PC-9 (cell line): ENCODE results near the gene FAM120B. TPM values are rescaled to one million over a fixed set of nuclear protein-coding genes. Genes with fewer than 3 reads are reported as not detected.

Source experiments
- BruUV-seq: library from RNA; stranded (reverse); fragments of 400-500 nt; replicated peaks from 2 replicates; lab custom pipeline; 2021; lab: Mats Ljungman, UMichigan
- CTCF ChIA-PET: fragments of 300-600 bp; sonication (Branson Sonifier 250); formaldehyde crosslinking; loops from one replicate; lab custom pipeline; 2022; ENCODE audit warnings: antibody characterized with exemption; lab: Charles Lee
- POLR2A ChIA-PET: fragments of 300-600 bp; sonication (Branson Sonifier 250); formaldehyde crosslinking; loops from one replicate; lab custom pipeline; 2022; ENCODE audit warnings: antibody characterized with exemption; ENCODE audit not compliant: unreplicated experiment; lab: Charles Lee
- DNase-seq, 2 experiments: peaks; one replicate each; pipeline versions ENCODE4 v3.0.0 to v3.0.0-alpha.2; 2015 to 2022; ENCODE audit warnings: mixed read lengths in 1 of 2
- H2AFZ ChIP-seq: fragments of 200-600 bp; sonication (generic); 2 replicates; pipeline ENCODE4 v1.8.1; 2017; ENCODE audit warnings: antibody characterized with exemption
- H3F3A ChIP-seq: fragments of 200-600 bp; sonication (generic); 2 replicates; pipeline ENCODE4 v1.8.1; 2017; ENCODE audit warnings: antibody characterized with exemption, mild to moderate bottlenecking, low read depth; ENCODE audit not compliant: insufficient read depth
- H3K27ac ChIP-seq: fragments of 200-600 bp; sonication (generic); 2 replicates; pipeline ENCODE4 v1.6.1; 2016; ENCODE audit warnings: mixed run types
- H3K27me3 ChIP-seq: fragments of 200-600 bp; sonication (generic); 2 replicates; pipeline ENCODE4 v1.6.1; 2016; ENCODE audit warnings: low read depth, mixed run types; ENCODE audit not compliant: insufficient read depth
- H3K36me3 ChIP-seq: fragments of 200-600 bp; sonication (generic); 2 replicates; pipeline ENCODE4 v1.6.1; 2016; ENCODE audit warnings: low read depth, mixed run types
- H3K4me1 ChIP-seq: fragments of 200-600 bp; sonication (generic); replicated peaks from 2 replicates; pipeline ENCODE4 v1.6.1; 2016; ENCODE audit warnings: mixed run types; ENCODE audit not compliant: insufficient read depth
- H3K4me2 ChIP-seq: fragments of 200-600 bp; sonication (generic); 2 replicates; pipeline ENCODE4 v1.6.1; 2017; ENCODE audit warnings: mixed run types
- H3K4me3 ChIP-seq: fragments of 200-600 bp; sonication (generic); 2 replicates; pipeline ENCODE4 v1.6.1; 2016; ENCODE audit warnings: mixed run types
- H3K79me2 ChIP-seq: fragments of 200-600 bp; sonication (generic); 2 replicates; pipeline ENCODE4 v1.6.1; 2017; ENCODE audit warnings: low read depth, mixed run types
- H3K9me2 ChIP-seq: fragments of 200-600 bp; sonication (generic); 2 replicates; pipeline ENCODE4 v1.8.1; 2017; ENCODE audit warnings: mild to moderate bottlenecking; ENCODE audit not compliant: insufficient read depth
- H3K9me3 ChIP-seq: fragments of 200-600 bp; sonication (generic); 2 replicates; pipeline ENCODE4 v1.8.1; 2016; ENCODE audit warnings: low read depth; ENCODE audit not compliant: insufficient read depth
- H4K20me1 ChIP-seq: fragments of 200-600 bp; sonication (generic); 2 replicates; pipeline ENCODE4 v1.8.1; 2017; ENCODE audit not compliant: insufficient read depth
- EZH2 ChIP-seq: fragments of 200-600 bp; sonication (generic); IDR thresholded peaks from 2 replicates; pipeline ENCODE4 v1.8.0; 2017; ENCODE audit warnings: antibody characterized with exemption, low read depth
- intact Hi-C: fragments of 100-400 bp; cut with micrococcal nuclease; formaldehyde crosslinking; loops from one replicate; pipeline ENCODE4 v1.10.0; 2022; ENCODE audit not compliant: unreplicated experiment
- total RNA-seq: library from RNA; stranded (reverse); gene quantifications from 2 replicates; pipeline ENCODE4 v1.2.3, GENCODE V29; 2021
- TF ChIP-seq, protein P1 (sequence below): fragments of 200-600 bp; sonication (generic); conservative IDR thresholded peaks from 2 replicates; pipeline ENCODE4 v1.6.1; 2017; ENCODE audit warnings: mixed run types, antibody characterized with exemption, mild to moderate bottlenecking, moderate library complexity

Gene FAM120B
- total RNA-seq, 1 experiment from 2014 or later: 14.3 TPM

DNA sequence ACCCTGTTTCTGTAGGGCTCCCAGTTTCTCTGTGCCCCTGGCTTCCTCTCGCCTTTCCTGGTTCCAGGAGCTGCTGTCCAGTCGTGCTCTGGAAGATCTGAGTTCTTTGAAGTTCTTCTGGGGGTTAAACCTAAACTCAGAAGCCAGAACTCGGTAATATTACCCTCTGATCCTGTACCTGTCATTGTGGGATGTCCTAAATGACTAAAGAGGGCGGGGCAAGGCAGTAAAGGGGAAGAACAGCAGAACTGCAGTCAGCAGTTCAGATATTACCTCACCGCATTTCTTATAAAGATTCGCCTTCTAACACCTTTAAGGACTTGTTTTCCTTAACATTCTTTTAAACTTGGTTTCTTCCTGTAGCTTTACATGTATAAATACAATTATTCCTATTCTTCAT is 63.9 kb downstream of the FAM120B start:
- DNase-seq: no peak
- ChIA-PET CTCF (no interaction called here), POLR2A (no interaction called here)
- H3K4me1 ChIP-seq: peaks cover 8% of the 10 kb centered on the region
- no peak overlapping the region for H3K27ac ChIP-seq
- no peak overlapping the region for H3K4me2 ChIP-seq
- H3K9me2 ChIP-seq: no peaks in the 10 kb centered on the region
- no peaks in the 10 kb centered on the region; the same call in 1 of the 2 replicates for H3K36me3 ChIP-seq
- intact Hi-C loops: no loop called here
- no peaks in the 10 kb centered on the region for H3K9me3 ChIP-seq
- no peaks in the 10 kb centered on the region for H4K20me1 ChIP-seq
- no peak overlapping the region for H2AFZ ChIP-seq
- H3K27me3 ChIP-seq: no peaks in the 10 kb centered on the region
- TF ChIP-seq EZH2: no peak
- TF ChIP-seq, protein P1, sequence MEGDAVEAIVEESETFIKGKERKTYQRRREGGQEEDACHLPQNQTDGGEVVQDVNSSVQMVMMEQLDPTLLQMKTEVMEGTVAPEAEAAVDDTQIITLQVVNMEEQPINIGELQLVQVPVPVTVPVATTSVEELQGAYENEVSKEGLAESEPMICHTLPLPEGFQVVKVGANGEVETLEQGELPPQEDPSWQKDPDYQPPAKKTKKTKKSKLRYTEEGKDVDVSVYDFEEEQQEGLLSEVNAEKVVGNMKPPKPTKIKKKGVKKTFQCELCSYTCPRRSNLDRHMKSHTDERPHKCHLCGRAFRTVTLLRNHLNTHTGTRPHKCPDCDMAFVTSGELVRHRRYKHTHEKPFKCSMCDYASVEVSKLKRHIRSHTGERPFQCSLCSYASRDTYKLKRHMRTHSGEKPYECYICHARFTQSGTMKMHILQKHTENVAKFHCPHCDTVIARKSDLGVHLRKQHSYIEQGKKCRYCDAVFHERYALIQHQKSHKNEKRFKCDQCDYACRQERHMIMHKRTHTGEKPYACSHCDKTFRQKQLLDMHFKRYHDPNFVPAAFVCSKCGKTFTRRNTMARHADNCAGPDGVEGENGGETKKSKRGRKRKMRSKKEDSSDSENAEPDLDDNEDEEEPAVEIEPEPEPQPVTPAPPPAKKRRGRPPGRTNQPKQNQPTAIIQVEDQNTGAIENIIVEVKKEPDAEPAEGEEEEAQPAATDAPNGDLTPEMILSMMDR: no peak
- no TSS peak for BruUV-seq
- no peaks in the 10 kb centered on the region for H3F3A ChIP-seq
- no peak overlapping the region for H3K4me3 ChIP-seq
- no peaks in the 10 kb centered on the region for H3K79me2 ChIP-seq

GRCh38 chr6:170371080-170371479 is 64.5 kb downstream of the FAM120B start:
- Histone ChIP-seq H4K20me1 (no peaks in the 10 kb centered on the region), H3K9me3 (no peaks in the 10 kb centered on the region), H3K27me3 (no peaks in the 10 kb centered on the region), H3K4me3 (no peak overlapping the region), H2AFZ (no peak overlapping the region), H3F3A (no peaks in the 10 kb centered on the region), H3K9me2 (no peaks in the 10 kb centered on the region), H3K4me1 (peaks cover 8% of the 10 kb centered on the region), H3K79me2 (no peaks in the 10 kb centered on the region), H3K27ac (no peak overlapping the region), H3K4me2 (no peak overlapping the region), H3K36me3 (no peaks in the 10 kb centered on the region; the same call in 1 of the 2 replicates)
- BruUV-seq: no TSS peak
- TF ChIP-seq EZH2: no peak
- intact Hi-C loops: no loop called here
- DNase-seq: no peak
- ChIA-PET CTCF (no interaction called here), POLR2A (no interaction called here)

GRCh38 chr6:170371588-170371987 is 65.0 kb downstream of the FAM120B start:
- no peak overlapping the region for H3K4me2 ChIP-seq
- POLR2A ChIA-PET: no interaction called here
- no TSS peak for BruUV-seq
- peaks cover 8% of the 10 kb centered on the region for H3K4me1 ChIP-seq
- H2AFZ ChIP-seq: no peak overlapping the region
- no peak overlapping the region for H3K27ac ChIP-seq
- H3K9me2 ChIP-seq: no peaks in the 10 kb centered on the region
- no peaks in the 10 kb centered on the region for H3K9me3 ChIP-seq
- no peaks in the 10 kb centered on the region for H3K79me2 ChIP-seq
- H4K20me1 ChIP-seq: no peaks in the 10 kb centered on the region
- H3K27me3 ChIP-seq: no peaks in the 10 kb centered on the region
- TF ChIP-seq EZH2: no peak
- TF ChIP-seq, protein P1: no peak
- H3F3A ChIP-seq: no peaks in the 10 kb centered on the region
- no peaks in the 10 kb centered on the region; the same call in 1 of the 2 replicates for H3K36me3 ChIP-seq
- H3K4me3 ChIP-seq: no peak overlapping the region
- CTCF ChIA-PET: no interaction called here
- intact Hi-C loops: no loop called here
- DNase-seq: no peak
